Measurements from ENCODE around the gene DENND5A.
"Not testable (repeated sequence)": the region's sequence is repeated elsewhere in the genome, so short reads cannot be mapped to it uniquely, and the experiment has no call there.

- TF ChIP-seq CTCF (IDR thresholded peaks at IDR 0.05 in 2 of 3, conservative IDR thresholded peaks at IDR 0.05 in 1 of 3; ENCODE audit: insufficient read depth in 2 of 3, low read depth in 1 of 3, low read length in 3 of 3); ZNF232 (CRISPR knock-in tag; IDR thresholded peaks at IDR 0.05); RAD21 (CRISPR knock-in tag; conservative IDR thresholded peaks at IDR 0.05 in 1 of 2, IDR thresholded peaks at IDR 0.05 in 1 of 2); KAT2B (IDR thresholded peaks at IDR 0.05; ENCODE audit: low read depth, low read length); YY1 (IDR thresholded peaks at IDR 0.05; ENCODE audit: borderline replicate concordance in 1 of 3, control insufficient read depth in 1 of 3, extremely low read depth in 1 of 3, insufficient read depth in 3 of 3, insufficient read length in 1 of 3, insufficient replicate concordance in 2 of 3, low read depth in 1 of 3, low read length in 2 of 3); NFYB (IDR thresholded peaks at IDR 0.05; ENCODE audit: extremely low read depth, insufficient read length); ASH1L (IDR thresholded peaks at IDR 0.05; ENCODE audit: borderline replicate concordance, low read depth, partially characterized antibody); NR1H2 (CRISPR knock-in tag; IDR thresholded peaks at IDR 0.05); CEBPB (tag; IDR thresholded peaks at IDR 0.05): not testable (repeated sequence)
Measured at GRCh38 chr11:9258279-9258678, 6.9 kb downstream of the DENND5A start.
